OCI-LY7 (cell line): Measurements from ENCODE around the gene GLG1. TPM values are rescaled to one million over a fixed set of nuclear protein-coding genes. Genes with fewer than 3 reads are reported as not detected.

Experiments
- BruUV-seq: library from RNA; stranded (reverse); fragments of 400-500 nt; replicated peaks from 2 replicates; lab custom pipeline; 2021; lab: Mats Ljungman, UMichigan
- CTCF ChIA-PET: fragments of 300-600 bp; sonication (Branson Sonifier 250); formaldehyde crosslinking; loops from one replicate; lab custom pipeline; 2022; ENCODE audit warnings: antibody characterized with exemption; ENCODE audit not compliant: unreplicated experiment; lab: Charles Lee
- POLR2A ChIA-PET: fragments of 300-600 bp; sonication (Branson Sonifier 250); formaldehyde crosslinking; loops from one replicate; lab custom pipeline; 2022; ENCODE audit warnings: antibody characterized with exemption; lab: Charles Lee
- DNase-seq: peaks from one replicate; pipeline ENCODE4 v3.0.0-alpha.2; 2015; ENCODE audit warnings: low spot score
- H2AFZ ChIP-seq: fragments of 200-600 bp; sonication (generic), shearing (Covaris generic); 2 replicates; pipeline ENCODE4 v1.6.1; 2014; ENCODE audit warnings: mild to moderate bottlenecking, antibody characterized with exemption, low read length, moderate library complexity
- H3K27ac ChIP-seq: fragments of 200-600 bp; sonication (generic); 2 replicates; pipeline ENCODE4 v1.5.1; 2014; ENCODE audit warnings: mixed run types, low read depth, mild to moderate bottlenecking, moderate library complexity, low read length, inconsistent platforms; ENCODE audit not compliant: poor library complexity, severe bottlenecking
- H3K36me3 ChIP-seq: fragments of 200-600 bp; sonication (generic); 2 replicates; pipeline ENCODE4 v1.6.1; 2014; ENCODE audit warnings: mild to moderate bottlenecking, antibody characterized with exemption, low read length, moderate library complexity, mixed read lengths; ENCODE audit not compliant: insufficient read depth
- H3K4me1 ChIP-seq: fragments of 200-600 bp; sonication (generic); 2 replicates; pipeline ENCODE4 v1.5.1; 2014; ENCODE audit warnings: mild to moderate bottlenecking, low read length; ENCODE audit not compliant: insufficient read depth, poor library complexity, severe bottlenecking
- H3K4me2 ChIP-seq: fragments of 200-600 bp; sonication (generic); 2 replicates; pipeline ENCODE4 v1.6.1; 2014; ENCODE audit warnings: mild to moderate bottlenecking, low read length
- H3K4me3 ChIP-seq: fragments of 200-600 bp; sonication (generic); 2 replicates; pipeline ENCODE4 v1.5.1; 2014; ENCODE audit warnings: mild to moderate bottlenecking, low read depth, low read length; ENCODE audit not compliant: poor library complexity, severe bottlenecking
- H3K79me2 ChIP-seq: fragments of 200-600 bp; sonication (generic); 2 replicates; pipeline ENCODE4 v1.6.1; 2016; ENCODE audit warnings: low read depth, mild to moderate bottlenecking, low read length, moderate library complexity, mixed read lengths; ENCODE audit not compliant: insufficient read depth
- H3K9me2 ChIP-seq: fragments of 200-600 bp; sonication (generic); 2 replicates; pipeline ENCODE4 v1.6.1; 2016; ENCODE audit warnings: mild to moderate bottlenecking, low read length, mixed read lengths; ENCODE audit not compliant: insufficient read depth
- H3K9me3 ChIP-seq: fragments of 200-600 bp; sonication (generic); 2 replicates; pipeline ENCODE4 v1.6.1; 2014; ENCODE audit warnings: mild to moderate bottlenecking, mixed run types, low read length, mixed read lengths
- H4K20me1 ChIP-seq: fragments of 200-600 bp; sonication (generic); 2 replicates; pipeline ENCODE4 v1.6.1; 2014; ENCODE audit warnings: mild to moderate bottlenecking, antibody characterized with exemption, low read length, moderate library complexity, mixed read lengths; ENCODE audit not compliant: insufficient read depth
- EZH2phosphoT487 ChIP-seq: fragments of 200-600 bp; sonication (generic); IDR thresholded peaks from 2 replicates; pipeline ENCODE4 v1.6.1; 2018; ENCODE audit warnings: low read depth, borderline replicate concordance, mild to moderate bottlenecking, mixed run types, antibody characterized with exemption, low read length, moderate library complexity, mixed read lengths
- intact Hi-C: fragments of 100-400 bp; cut with micrococcal nuclease; formaldehyde crosslinking; loops from one replicate; pipeline ENCODE4 v1.10.0; 2022; ENCODE audit not compliant: unreplicated experiment
- total RNA-seq, 2 experiments: library from RNA; depleted of rRNA in 1 of 2; stranded (reverse); fragments of >200 nt in 1 of 2; shearing (Covaris generic) in 1 of 2; gene quantifications; 2 replicates each; pipeline ENCODE4 v1.2.3, GENCODE V29; 2014 to 2022
- TF ChIP-seq, protein P1 (sequence below): fragments of 200-600 bp; sonication (generic); conservative IDR thresholded peaks from 2 replicates; pipeline ENCODE4 v1.5.1; 2014; ENCODE audit warnings: mild to moderate bottlenecking, antibody characterized with exemption, low read length, moderate library complexity, mixed read lengths

GLG1 gene
- total RNA-seq, 2 experiments from 2014 or later: 40.4 to 69.8 TPM

DNA sequence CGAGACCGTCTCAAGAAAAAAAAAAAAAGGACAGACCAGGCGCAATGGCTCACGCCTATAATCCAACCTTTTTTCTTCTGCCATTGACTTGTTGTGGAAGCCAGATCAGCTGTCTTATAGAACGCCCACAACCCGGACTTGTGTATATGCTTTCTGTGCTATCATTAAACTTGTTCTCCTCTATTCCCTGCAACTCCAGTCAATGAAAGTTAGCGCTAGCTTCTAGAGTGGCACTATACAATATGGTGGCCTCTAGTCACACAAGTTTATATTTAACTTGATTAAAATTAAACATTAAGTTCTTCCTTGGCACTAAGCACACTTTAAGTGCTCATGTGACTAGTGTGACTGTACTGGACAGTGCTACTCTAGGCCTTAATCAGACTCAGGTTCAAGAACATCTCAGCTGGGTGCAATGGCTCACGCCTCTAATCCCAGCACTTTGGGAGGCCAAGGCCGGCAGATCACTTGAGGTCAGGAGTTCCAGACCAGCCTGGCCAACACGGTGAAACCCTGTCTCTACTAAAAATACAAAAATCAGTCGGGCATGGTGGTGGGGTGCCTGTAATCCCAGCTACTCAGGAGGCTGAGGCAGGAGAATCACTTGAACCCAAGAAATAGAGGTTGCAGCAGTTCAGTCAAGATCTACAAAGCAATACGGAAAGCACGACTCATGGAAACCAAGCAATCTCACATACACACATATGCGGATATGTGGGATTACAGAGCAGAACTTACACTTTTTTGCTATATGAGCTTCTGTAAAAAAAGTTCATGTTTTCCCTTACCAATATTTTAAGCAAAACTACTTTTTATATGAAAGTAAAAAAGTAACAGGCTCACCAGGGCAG is 18.8 kb upstream of the GLG1 start:
- Histone ChIP-seq H3K79me2 (no peaks in the 10 kb centered on the region), H4K20me1 (0 out of 2 replicates have a peak, but pooled peaks cover 6% of the 10 kb centered on the region), H3K4me1 (no peaks in the 10 kb centered on the region), H3K4me2 (no peak overlapping the region), H3K9me3 (no peaks in the 10 kb centered on the region), H3K9me2 (no peaks in the 10 kb centered on the region), H3K27ac (no peak overlapping the region), H3K36me3 (peaks cover 100% of the 10 kb centered on the region), H2AFZ (no peak overlapping the region), H3K4me3 (no peak overlapping the region)
- ChIA-PET POLR2A (interaction anchor here (0.6 to 1.1 kb wide), 2 partner anchors 13 to 137 kb away, joined by 3 to 4 read pairs; no protein-coding TSS in a partner anchor), CTCF (interaction anchor here (0.6 kb wide), 1 partner anchor 16 kb away, joined by 3 read pairs; no protein-coding TSS in a partner anchor)
- no peak for TF ChIP-seq EZH2phosphoT487
- TF ChIP-seq, protein P1, sequence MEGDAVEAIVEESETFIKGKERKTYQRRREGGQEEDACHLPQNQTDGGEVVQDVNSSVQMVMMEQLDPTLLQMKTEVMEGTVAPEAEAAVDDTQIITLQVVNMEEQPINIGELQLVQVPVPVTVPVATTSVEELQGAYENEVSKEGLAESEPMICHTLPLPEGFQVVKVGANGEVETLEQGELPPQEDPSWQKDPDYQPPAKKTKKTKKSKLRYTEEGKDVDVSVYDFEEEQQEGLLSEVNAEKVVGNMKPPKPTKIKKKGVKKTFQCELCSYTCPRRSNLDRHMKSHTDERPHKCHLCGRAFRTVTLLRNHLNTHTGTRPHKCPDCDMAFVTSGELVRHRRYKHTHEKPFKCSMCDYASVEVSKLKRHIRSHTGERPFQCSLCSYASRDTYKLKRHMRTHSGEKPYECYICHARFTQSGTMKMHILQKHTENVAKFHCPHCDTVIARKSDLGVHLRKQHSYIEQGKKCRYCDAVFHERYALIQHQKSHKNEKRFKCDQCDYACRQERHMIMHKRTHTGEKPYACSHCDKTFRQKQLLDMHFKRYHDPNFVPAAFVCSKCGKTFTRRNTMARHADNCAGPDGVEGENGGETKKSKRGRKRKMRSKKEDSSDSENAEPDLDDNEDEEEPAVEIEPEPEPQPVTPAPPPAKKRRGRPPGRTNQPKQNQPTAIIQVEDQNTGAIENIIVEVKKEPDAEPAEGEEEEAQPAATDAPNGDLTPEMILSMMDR: no peak
- DNase-seq: no peak
- no TSS peak for BruUV-seq
- intact Hi-C loops: no loop called here

DNA sequence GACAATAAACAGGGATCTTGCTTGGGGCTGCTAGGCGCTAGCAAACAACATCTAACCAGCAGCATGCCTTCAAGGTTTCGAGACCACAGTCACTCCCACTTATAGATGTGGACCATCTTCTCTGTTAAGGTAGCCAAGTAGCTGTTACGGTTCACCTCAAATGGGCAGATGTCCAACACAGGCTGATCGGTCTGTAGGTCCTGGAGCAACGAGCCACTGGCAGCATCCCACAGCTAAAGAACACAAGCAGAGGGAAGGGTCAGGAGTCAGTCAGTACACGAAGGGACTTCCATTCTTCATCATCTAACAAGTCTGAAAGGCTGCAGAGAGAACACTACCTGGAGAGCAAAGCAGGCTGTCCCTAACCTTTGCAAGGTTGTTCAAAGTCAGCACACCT is 16.9 kb upstream of the GLG1 start:
- no peak overlapping the region for H3K4me2 ChIP-seq
- H3K79me2 ChIP-seq: no peaks in the 10 kb centered on the region
- DNase-seq: no peak
- H3K27ac ChIP-seq: no peak overlapping the region
- no TSS peak for BruUV-seq
- ChIA-PET CTCF (no interaction called here), POLR2A (interaction anchor here (0.6 to 1.2 kb wide), 2 partner anchors 148 to 493 kb away, joined by 3 read pairs; no protein-coding TSS in a partner anchor)
- peaks cover 97% of the 10 kb centered on the region for H3K36me3 ChIP-seq
- TF ChIP-seq, protein P1: no peak
- no peak for TF ChIP-seq EZH2phosphoT487
- H3K9me2 ChIP-seq: no peaks in the 10 kb centered on the region
- H3K4me3 ChIP-seq: no peak overlapping the region
- no peak overlapping the region for H2AFZ ChIP-seq
- no peaks in the 10 kb centered on the region for H3K9me3 ChIP-seq
- intact Hi-C loops: no loop called here
- 0 out of 2 replicates have a peak, but pooled peaks cover 6% of the 10 kb centered on the region for H4K20me1 ChIP-seq
- no peaks in the 10 kb centered on the region for H3K4me1 ChIP-seq
